HCT116 (cell line): ENCODE data around the gene MYBPHL. TPM values are rescaled to one million over a fixed set of nuclear protein-coding genes. Genes with fewer than 3 reads are reported as not detected.

Source experiments
- ATAC-seq: fragments of 200-7000 bp; cut with Tn5 transposase; 2 replicates; pipeline ENCODE4 v1.9.1; 2020; ENCODE audit warnings: mild to moderate bottlenecking, moderate library complexity
- BruUV-seq: library from RNA; stranded (reverse); fragments of 400-500 nt; replicated peaks from 2 replicates; lab custom pipeline; 2021; lab: Mats Ljungman, UMichigan
- CTCF ChIA-PET: fragments of 300-600 bp; sonication (Branson Sonifier 250); formaldehyde crosslinking; loops from one replicate; lab custom pipeline; 2021; ENCODE audit warnings: antibody characterized with exemption; lab: Charles Lee
- POLR2A ChIA-PET: fragments of 300-600, 350-600 bp; sonication (Branson Sonifier 250); formaldehyde crosslinking; loops from one replicate; lab custom pipeline; 2021; ENCODE audit warnings: antibody characterized with exemption; lab: Charles Lee
- RAD21 ChIA-PET, 2 experiments: fragments of 300-600 bp; sonication (Branson Sonifier 250); formaldehyde crosslinking; loops; one replicate each; lab custom pipeline; 2023; ENCODE audit warnings: low total read pairs in 2 of 2; ENCODE audit not compliant: uncharacterized antibody in 2 of 2, unreplicated experiment in 2 of 2, low non-redundant PET in 1 of 2; lab: Charles Lee
- DNase-seq: peaks from one replicate; pipeline ENCODE4 v3.0.0-alpha.2; 2010; ENCODE audit warnings: low read depth, low spot score
- H2AFZ ChIP-seq: fragments of 200-600 bp; shearing (Covaris generic), sonication (generic); 2 replicates; pipeline ENCODE4 v1.6.1; 2017; ENCODE audit warnings: low read depth, mixed run types, mixed read lengths, antibody characterized with exemption, low read length; ENCODE audit not compliant: poor library complexity, severe bottlenecking
- H3K27ac ChIP-seq: 2 replicates; pipeline ENCODE4 v1.5.1; 2012; ENCODE audit warnings: low read depth, low read length
- H3K27me3 ChIP-seq: fragments of 200-600 bp; sonication (generic); 2 replicates; pipeline ENCODE4 v1.6.1; 2016; ENCODE audit warnings: mixed run types, low read length, mixed read lengths; ENCODE audit not compliant: insufficient read depth
- H3K36me3 ChIP-seq, 2 experiments: fragments of 200-500 bp in 1 of 2; fragments of 200-600 bp in 1 of 2; sonication (Bioruptor generic) in 1 of 2; sonication (generic) in 1 of 2; 2 replicates each; pipeline versions ENCODE4 v1.5.1 to v1.6.1; 2014 to 2016; ENCODE audit warnings: low read length in 2 of 2, inconsistent platforms in 1 of 2, mixed read lengths in 1 of 2, mixed run types in 1 of 2; ENCODE audit not compliant: insufficient read depth in 2 of 2, control insufficient read depth in 1 of 2
- H3K4me1 ChIP-seq, 2 experiments: fragments of 200-600 bp in 1 of 2; sonication (generic) in 1 of 2; 2 replicates each; pipeline versions ENCODE4 v1.5.1 to v1.6.1; 2012 to 2017; ENCODE audit warnings: low read length in 2 of 2, inconsistent platforms in 1 of 2, mild to moderate bottlenecking in 1 of 2, mixed read lengths in 1 of 2, mixed run types in 1 of 2, moderate library complexity in 1 of 2; ENCODE audit not compliant: insufficient read depth in 2 of 2, control insufficient read depth in 1 of 2
- H3K4me2 ChIP-seq: fragments of 200-600 bp; sonication (generic); 2 replicates; pipeline ENCODE4 v1.6.1; 2017; ENCODE audit warnings: mixed run types, low read length, mixed read lengths
- H3K4me3 ChIP-seq, 2 experiments: fragments of 200-600 bp in 1 of 2; sonication (generic) in 1 of 2; replicated peaks in 1 of 2; 2 replicates each; pipeline ENCODE4 v1.5.1; 2011 to 2016; ENCODE audit warnings: low read length in 2 of 2, control low read depth in 1 of 2, low read depth in 1 of 2, mild to moderate bottlenecking in 1 of 2, mixed read lengths in 1 of 2, mixed run types in 1 of 2
- H3K79me2 ChIP-seq: fragments of 200-600 bp; sonication (generic); 2 replicates; pipeline ENCODE4 v1.6.1; 2017; ENCODE audit warnings: mild to moderate bottlenecking, mixed run types, low read length, moderate library complexity, mixed read lengths; ENCODE audit not compliant: insufficient read depth
- H3K9ac ChIP-seq: fragments of 200-600 bp; sonication (generic); 2 replicates; pipeline ENCODE4 v1.6.1; 2016; ENCODE audit warnings: low read length, mixed read lengths
- H3K9me2 ChIP-seq: fragments of 200-600 bp; sonication (generic), shearing (Covaris generic); 2 replicates; pipeline ENCODE4 v1.6.1; 2017; ENCODE audit warnings: mixed run types, mild to moderate bottlenecking, moderate library complexity; ENCODE audit not compliant: insufficient read depth
- H3K9me3 ChIP-seq, 2 experiments: fragments of 200-500 bp in 1 of 2; fragments of 200-600 bp in 1 of 2; sonication (Bioruptor generic) in 1 of 2; sonication (generic) in 1 of 2; 2 replicates each; pipeline ENCODE4 v1.6.1; 2014 to 2017; ENCODE audit warnings: low read length in 2 of 2, mixed read lengths in 2 of 2, inconsistent platforms in 1 of 2, low read depth in 1 of 2, mild to moderate bottlenecking in 1 of 2, mixed run types in 1 of 2, moderate library complexity in 1 of 2; ENCODE audit not compliant: control insufficient read depth in 1 of 2, insufficient read depth in 1 of 2
- H4K20me1 ChIP-seq: fragments of 200-600 bp; sonication (generic), shearing (Covaris generic); 2 replicates; pipeline ENCODE4 v1.6.1; 2017; ENCODE audit warnings: mixed run types, mild to moderate bottlenecking, moderate library complexity; ENCODE audit not compliant: insufficient read depth
- CBX3 ChIP-seq: IDR thresholded peaks from 2 replicates; pipeline ENCODE4 v1.6.1; 2012; ENCODE audit warnings: low read depth
- CEBPB ChIP-seq: IDR thresholded peaks from 2 replicates; pipeline ENCODE4 v1.6.1; 2012; ENCODE audit warnings: low read depth
- EZH2 ChIP-seq: fragments of 200-600 bp; sonication (generic); IDR thresholded peaks from 2 replicates; pipeline ENCODE4 v1.6.1; 2017; ENCODE audit warnings: antibody characterized with exemption, mixed run types
- FOSL1 ChIP-seq: IDR thresholded peaks from 2 replicates; pipeline ENCODE4 v1.6.1; 2012; ENCODE audit warnings: low read depth
- JUND ChIP-seq: IDR thresholded peaks from 2 replicates; pipeline ENCODE4 v1.6.1; 2012
- POLR2AphosphoS5 ChIP-seq: IDR thresholded peaks from 2 replicates; pipeline ENCODE4 v1.6.1; 2011; ENCODE audit warnings: mild to moderate bottlenecking, low read depth, low read length, moderate library complexity
- TCF7L2 ChIP-seq: IDR thresholded peaks from 2 replicates; pipeline ENCODE4 v1.7.0; 2011; ENCODE audit warnings: borderline replicate concordance, inconsistent platforms; ENCODE audit not compliant: insufficient read depth, insufficient read length; ENCODE audit errors: extremely low read depth
- YY1 ChIP-seq: IDR thresholded peaks from 2 replicates; pipeline ENCODE4 v1.6.1; 2011; ENCODE audit warnings: low read length, low read depth, moderate library complexity, mild to moderate bottlenecking; ENCODE audit not compliant: insufficient replicate concordance; ENCODE audit errors: extremely low read depth
- ZNF274 ChIP-seq: fragments of 200-500 bp; sonication (Bioruptor generic); IDR thresholded peaks from 2 replicates; pipeline ENCODE4 v1.6.1; 2014; ENCODE audit warnings: mild to moderate bottlenecking, low read depth, low read length, inconsistent platforms
- intact Hi-C: fragments of 100-400 bp; cut with micrococcal nuclease; formaldehyde crosslinking; loops from 2 replicates; pipeline ENCODE4 v1.10.0; 2022
- total RNA-seq: library from RNA; stranded (reverse); gene quantifications from one replicate; pipeline ENCODE4 v1.2.1, GENCODE V29; 2021; ENCODE audit not compliant: unreplicated experiment
- TF ChIP-seq, protein P1 (sequence below): IDR thresholded peaks from 2 replicates; pipeline ENCODE4 v1.6.1; 2012; ENCODE audit warnings: low read depth

MYBPHL gene
- total RNA-seq, 1 experiment from 2014 or later = 1.0 TPM

DNA sequence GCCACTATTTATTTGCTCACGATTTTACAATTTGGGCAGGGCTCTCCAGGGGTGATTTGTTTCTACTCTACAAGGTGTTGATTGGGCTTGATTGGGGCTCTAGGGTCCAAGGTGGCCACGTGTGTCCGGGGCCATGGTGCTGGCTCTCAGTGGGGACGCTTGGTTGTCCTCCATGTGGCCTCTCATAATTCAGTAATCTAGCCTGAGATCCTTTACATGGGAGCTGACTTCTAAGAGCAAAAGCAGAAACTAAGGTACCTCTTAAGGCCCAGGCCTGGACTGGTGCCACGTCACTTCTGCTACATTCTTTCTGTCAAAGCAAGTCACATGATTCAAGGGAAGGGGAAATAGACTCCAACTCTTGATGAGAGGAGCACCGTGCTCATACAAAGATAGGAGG is 15.8 kb downstream of the MYBPHL start:
- intact Hi-C loops = no loop called here
- H3K4me1 ChIP-seq = peaks cover 0 to 5% of the 10 kb centered on the region in 2 experiments; a peak in 1 of 4 replicates
- no peak overlapping the region for H2AFZ ChIP-seq
- peaks cover 4% of the 10 kb centered on the region; the same call in 1 of the 2 replicates for H3K27me3 ChIP-seq
- H3K4me2 ChIP-seq = no peak overlapping the region
- RAD21 ChIA-PET = no interaction called here
- H3K9me3 ChIP-seq = no peaks in the 10 kb centered on the region
- no peaks in the 10 kb centered on the region for H3K36me3 ChIP-seq
- H3K9ac ChIP-seq = no peak overlapping the region
- H3K27ac ChIP-seq = no peak overlapping the region
- POLR2A ChIA-PET = no interaction called here
- no peak overlapping the region for H3K4me3 ChIP-seq
- no TSS peak for BruUV-seq
- no peaks in the 10 kb centered on the region for H4K20me1 ChIP-seq
- DNase-seq = no peak
- ATAC-seq = no peak
- H3K9me2 ChIP-seq = no peaks in the 10 kb centered on the region
- CTCF ChIA-PET = no interaction called here
- TF ChIP-seq FOSL1 (no peak), CEBPB (no peak), ZNF274 (no peak), CBX3 (no peak), EZH2 (no peak), POLR2AphosphoS5 (no peak), JUND (no peak), TCF7L2 (no peak), YY1 (no peak)
- TF ChIP-seq, protein P1, sequence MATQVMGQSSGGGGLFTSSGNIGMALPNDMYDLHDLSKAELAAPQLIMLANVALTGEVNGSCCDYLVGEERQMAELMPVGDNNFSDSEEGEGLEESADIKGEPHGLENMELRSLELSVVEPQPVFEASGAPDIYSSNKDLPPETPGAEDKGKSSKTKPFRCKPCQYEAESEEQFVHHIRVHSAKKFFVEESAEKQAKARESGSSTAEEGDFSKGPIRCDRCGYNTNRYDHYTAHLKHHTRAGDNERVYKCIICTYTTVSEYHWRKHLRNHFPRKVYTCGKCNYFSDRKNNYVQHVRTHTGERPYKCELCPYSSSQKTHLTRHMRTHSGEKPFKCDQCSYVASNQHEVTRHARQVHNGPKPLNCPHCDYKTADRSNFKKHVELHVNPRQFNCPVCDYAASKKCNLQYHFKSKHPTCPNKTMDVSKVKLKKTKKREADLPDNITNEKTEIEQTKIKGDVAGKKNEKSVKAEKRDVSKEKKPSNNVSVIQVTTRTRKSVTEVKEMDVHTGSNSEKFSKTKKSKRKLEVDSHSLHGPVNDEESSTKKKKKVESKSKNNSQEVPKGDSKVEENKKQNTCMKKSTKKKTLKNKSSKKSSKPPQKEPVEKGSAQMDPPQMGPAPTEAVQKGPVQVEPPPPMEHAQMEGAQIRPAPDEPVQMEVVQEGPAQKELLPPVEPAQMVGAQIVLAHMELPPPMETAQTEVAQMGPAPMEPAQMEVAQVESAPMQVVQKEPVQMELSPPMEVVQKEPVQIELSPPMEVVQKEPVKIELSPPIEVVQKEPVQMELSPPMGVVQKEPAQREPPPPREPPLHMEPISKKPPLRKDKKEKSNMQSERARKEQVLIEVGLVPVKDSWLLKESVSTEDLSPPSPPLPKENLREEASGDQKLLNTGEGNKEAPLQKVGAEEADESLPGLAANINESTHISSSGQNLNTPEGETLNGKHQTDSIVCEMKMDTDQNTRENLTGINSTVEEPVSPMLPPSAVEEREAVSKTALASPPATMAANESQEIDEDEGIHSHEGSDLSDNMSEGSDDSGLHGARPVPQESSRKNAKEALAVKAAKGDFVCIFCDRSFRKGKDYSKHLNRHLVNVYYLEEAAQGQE = no peak
- TF ChIP-seq, all 23 proteins: peak for 0
- no peaks in the 10 kb centered on the region for H3K79me2 ChIP-seq
